Dermis microvascular lymphatic vessel endothelial cell (primary cell): Measurements from ENCODE around the gene CRYGN. TPM values are rescaled to one million over a fixed set of nuclear protein-coding genes. Genes with fewer than 3 reads are reported as not detected.

Source experiments
- DNase-seq, 2 donors: peaks; one replicate each; pipeline versions ENCODE4 v3.0.0 to v3.0.0-alpha.2; 2010; ENCODE audit warnings: low read depth in 2 of 2
- total RNA-seq: library from RNA; depleted of rRNA; stranded (reverse); fragments of >200 nt; gene quantifications from 2 replicates; pipeline ENCODE4 v1.2.1, GENCODE V29; 2014

The CRYGN gene
- total RNA-seq, 1 donor from 2014 or later, result not detected

DNA sequence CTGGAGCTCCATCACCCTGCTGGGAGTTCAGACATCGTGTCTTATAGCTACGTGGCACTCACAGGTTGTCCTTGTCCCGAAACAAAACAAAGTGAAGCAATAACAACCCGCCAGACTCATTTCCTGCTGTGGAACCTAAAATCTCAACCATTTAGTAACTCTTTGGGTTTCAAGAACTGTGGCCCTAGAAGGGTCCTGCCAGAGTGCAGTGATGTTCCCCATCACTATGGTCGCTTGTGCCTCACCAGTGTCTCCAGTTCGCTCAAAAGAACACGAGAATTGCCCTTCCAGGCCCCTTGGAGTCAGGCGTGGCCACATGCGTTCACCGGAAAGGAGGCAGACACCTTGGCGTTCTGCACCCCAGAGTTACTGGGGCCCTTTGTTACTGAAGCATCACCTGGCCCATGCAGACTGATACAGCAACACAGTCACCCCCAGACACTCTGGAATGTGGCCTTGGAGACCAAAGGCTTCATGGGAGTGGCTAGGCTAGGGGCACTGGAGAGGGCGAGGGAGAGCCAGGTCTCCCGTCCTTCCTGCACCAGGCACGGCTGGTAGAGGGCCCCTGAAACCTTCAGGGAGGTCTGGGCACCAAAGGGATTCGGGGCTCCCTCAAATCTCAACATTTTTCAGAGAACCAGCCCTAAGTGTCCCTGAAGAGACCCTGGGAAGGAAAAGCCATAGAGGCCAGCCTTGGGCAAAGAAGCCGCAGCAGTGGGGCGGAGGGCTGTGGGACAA lies 908 bp downstream of the CRYGN start:
- DNase-seq, result no peak

DNA sequence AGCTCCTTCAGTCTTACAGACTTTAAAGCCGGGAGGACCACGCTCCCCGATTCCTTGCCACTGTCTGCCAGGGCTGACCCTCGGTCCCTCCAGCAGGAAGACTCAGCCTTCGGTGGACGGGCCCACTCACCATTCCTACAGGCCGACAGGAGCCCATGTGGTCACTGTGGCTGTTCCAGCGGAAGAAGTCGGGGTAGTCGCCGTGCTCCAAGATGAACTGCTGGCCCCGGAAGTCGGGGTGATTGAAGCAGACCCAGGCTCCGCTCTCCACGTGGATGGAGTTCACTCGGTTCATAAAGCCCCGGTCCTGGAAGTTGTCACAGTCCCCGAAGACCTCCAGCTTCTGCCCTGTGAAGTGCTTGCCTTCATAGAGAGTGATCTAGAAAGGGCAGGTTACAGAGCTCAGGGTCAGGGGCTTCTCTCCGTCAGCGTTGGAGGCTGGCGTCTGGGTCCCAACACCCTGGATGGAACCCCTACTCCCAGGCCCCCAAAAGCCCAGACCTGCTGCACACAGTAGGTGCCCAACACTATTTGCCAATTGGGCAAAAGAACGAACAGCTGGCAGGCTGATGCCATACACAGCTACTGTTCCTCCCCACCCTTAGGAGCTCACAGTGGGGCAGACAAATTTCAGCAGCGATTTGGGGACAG lies 1.9 kb downstream of the CRYGN start:
- no peak for DNase-seq

DNA sequence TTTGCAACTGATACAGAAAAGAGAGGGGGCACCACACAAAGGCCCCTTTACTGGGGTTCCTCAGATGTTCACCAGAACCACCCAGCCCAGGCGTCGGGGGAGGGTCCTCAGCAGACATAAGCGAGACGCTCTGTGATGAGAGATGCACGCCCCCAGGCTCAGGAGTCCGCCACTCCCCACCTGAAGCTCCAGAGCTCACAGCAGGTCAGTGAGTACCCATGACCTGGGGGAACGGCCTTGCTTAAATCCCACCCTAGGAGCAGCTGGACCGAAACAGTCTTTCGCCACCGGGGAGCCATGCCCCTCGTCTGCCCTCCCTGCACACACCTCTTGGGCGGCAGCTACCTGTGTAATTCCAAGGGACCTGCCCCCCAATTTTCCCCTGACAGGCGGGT lies 2.8 kb downstream of the CRYGN start:
- no peak for DNase-seq

DNA sequence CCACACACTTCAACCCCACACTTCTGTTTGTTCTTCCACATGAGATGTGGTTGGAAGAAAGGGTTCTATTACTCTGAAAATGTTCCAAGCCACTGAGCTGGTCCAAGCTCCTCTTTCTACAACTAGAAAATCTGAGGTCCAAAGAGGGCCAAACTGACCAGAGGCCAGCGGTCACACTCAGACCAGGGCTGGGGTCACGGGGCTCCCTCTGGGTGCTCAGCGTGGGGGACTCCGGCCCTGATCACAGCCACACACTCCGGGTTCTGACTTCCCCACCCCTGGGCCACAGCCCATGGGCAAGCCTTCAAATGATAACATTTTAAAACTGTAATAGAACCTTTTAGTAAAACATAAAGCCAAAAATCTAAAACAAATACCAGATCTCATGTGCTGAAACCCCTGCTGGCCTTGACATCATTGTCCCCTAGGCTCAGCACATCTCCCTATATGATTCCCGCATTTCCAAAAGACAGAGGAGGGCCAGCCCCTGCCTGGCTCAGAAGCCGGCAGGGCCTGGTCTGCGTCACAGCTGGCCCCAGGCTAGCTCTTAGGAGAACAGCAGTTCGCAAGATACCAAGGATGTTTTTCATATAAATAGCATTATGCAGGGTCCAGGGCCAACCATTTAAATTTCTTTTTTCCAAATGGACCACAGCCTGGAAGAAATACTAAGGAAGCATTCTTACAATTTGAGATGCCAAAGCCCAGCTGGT lies 3.3 kb downstream of the CRYGN start:
- DNase-seq, result no peak

DNA sequence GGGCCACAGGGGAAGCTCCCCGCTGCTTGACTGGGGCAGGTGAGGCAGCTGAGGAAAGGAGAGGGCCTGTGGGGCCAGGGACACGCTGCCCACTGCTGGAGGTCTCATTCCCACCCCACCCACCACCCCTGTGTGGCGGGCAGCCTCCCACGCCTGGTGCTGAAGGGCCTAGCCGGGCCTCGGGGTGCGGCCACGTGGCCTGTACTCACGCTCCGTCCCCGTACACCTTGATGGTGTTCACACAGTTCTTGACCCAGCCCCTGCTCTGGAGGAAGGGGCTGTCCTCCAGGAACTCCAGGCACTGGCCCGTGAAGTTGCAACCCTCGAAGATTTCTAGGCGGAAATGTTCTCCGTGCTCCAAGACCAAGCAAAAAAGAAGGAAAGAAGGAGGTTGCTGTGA lies 4.0 kb downstream of the CRYGN start:
- no peak for DNase-seq

DNA sequence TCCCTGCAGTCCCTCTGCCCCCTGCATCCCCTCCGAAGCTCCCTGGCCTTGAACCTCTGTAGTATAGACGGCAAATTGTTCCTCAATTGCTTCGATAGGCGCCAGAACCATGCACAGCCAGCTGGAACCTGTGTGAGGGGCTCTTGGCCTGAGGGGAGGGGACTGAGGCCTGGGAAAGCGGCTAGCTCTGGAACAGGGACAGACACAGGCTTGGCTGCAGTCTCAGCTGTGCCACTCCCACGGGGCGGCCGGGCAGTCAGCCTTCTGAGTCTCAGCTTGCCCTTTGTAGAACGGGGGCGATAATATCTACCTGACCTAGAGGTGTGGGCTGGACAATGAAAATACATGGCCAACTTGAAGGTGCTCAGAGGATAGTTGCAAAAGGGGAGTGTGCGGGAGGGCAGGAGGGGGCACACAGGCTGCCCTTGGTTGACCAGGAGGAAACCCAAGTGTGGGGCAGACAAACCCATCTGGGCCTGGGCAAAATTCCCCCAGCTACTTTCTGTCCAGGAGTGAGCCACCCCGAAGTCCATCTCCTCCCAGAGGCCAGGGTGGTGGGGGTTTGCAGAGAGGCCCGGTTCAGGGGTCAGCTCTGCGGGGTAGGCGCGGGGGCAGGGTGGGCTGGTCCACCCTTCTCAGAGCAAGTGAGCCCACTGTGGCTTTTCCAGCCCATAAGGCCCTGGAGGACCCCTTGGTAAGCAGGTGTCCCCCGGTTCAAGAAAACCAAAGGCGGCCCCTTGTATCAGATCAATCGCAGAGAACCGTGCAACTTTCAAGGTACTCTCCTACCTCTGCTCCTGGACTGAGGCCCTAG lies 4.6 kb downstream of the CRYGN start:
- DNase-seq, result no peak

DNA sequence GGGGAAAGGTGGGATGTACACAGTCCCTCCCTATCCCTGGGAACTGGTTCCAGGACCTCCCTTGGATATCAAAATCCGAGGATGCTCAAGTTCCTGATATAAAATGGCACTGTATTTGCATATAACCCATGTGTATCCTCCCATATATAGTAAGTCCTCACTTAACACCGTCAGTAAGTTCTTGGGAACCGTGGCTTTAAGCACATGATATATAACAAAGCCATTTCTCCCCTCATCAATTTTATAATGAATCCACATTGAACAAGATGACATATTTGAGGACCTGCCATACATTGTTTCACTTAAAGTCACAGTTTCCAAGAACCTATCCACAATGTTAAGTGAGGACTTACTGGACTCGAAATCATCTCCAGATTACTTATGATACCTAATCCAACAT lies 5.4 kb downstream of the CRYGN start:
- no peak for DNase-seq

DNA sequence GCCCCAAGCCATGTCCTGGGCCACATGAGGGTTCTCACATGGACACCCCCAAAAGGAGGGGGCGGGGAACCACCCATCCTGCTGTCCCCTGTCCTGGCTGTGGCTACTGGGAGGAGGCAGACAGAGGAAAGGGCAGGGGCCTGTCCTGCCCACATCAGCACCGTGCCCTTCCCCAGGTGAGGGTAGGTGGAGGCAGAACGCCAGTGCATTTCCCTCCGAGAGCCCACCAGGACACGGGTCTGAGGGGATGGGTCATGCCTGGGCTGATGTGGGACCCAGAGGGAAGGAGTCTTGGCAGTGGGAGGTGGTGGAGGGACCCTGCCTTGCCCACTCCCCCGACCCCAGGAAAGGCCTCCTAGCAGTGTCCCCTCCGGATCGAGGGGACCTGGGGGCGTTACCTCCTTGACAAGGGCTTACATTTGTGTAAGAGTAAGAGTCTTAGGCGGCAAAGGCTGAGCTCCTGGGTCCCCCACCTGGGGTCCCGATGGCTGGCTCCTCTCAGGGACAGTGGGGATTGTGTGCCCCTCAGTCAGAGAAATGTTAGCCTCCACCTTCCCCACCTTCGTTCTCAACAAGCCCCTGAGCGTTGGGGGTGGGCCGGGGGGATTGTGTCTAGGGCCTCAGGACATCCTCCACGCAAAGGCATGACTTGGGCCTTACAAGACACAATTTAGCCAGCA lies 6.1 kb downstream of the CRYGN start:
- DNase-seq, result no peak

DNA sequence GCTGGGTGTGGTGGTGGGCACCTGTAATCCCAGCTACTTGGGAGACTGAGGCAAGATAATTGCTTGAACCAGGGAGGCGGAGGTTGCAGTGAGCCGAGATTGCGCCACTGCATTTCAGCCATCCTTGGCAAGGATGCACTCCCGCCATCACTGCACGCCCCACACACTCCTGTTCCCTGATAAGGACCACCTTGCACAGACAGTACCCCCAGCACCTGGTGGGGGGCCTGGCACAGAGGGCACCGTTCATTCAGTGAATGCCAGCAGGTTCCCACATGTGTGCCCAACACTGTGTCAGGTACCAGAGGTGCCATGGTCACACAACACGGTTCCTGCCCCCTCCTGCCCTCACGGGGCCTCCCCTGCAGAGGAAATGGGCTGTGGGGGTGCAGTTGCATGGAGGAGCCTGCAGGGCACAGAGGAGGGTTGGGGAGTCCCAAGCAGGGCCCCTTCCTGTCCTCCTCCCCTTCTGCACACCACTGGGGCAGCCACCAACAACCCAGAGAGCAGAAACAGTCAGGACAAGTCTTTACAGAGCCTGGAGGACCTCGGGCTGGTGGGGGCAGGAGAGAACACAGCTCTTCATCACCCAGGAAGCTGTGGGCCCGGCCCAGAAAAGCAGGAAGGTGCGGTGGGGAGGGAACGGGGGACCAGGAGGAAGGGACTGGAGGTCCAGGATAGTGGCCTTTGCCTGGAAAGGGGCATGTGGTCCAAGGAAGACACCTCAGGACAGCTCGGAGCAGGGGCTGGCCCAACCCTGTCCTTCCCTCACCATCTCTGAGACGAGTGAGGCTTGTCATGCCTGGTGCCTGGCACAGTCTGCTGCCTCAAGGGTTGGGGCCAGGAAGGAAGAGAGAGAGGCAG lies 7.1 kb downstream of the CRYGN start:
- DNase-seq, result no peak

DNA sequence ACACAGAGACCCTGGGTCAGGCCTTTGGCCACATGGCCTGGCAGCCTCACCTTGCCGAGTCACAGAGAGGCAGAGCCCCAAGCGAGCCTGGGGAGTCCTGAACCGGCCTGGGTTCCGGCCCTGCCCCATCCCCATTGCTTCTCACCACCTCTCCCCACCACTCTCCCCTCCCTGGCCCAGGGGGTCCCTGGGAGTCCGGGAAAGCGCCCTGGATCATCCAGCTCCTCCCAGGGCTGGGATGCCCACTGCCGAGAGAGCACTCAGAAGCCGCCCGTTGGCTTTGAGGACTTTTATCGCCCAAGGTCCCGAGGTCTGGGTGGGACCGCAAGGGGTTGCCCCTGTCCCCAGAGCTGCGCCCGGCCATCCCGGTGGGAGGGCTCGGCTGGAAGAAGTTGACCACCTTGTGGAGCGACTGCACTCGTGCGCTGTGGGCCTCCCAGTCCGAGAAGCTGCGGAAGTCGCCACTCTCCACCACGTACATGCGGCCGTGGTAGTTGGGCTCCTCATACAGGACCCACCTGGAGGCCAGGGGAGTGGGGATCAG lies 8.1 kb downstream of the CRYGN start:
- no peak for DNase-seq

DNA sequence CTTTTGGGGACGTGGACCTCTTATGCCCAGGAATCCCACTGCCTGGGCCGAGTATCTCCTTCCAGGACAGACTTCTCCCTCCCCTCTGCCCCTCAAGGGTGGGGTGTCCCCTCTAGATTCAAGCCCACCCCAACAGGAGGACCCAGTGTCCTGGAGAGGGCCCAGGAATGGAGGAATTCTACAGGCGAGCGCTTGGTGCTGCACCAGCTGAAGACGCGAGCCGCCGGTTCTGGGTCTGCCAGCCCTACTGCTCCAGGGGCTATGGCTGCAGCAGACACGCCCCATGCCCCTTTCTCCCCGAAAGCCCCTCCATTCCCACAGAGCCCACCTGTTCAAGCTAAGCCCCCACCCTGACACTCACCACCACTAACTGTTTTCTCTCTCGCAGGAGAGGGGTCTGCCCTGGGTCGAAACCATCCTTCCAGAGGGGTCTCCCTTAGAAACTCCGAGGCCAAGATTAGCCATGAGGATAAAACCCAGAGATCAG lies 8.6 kb downstream of the CRYGN start:
- DNase-seq, result no peak

DNA sequence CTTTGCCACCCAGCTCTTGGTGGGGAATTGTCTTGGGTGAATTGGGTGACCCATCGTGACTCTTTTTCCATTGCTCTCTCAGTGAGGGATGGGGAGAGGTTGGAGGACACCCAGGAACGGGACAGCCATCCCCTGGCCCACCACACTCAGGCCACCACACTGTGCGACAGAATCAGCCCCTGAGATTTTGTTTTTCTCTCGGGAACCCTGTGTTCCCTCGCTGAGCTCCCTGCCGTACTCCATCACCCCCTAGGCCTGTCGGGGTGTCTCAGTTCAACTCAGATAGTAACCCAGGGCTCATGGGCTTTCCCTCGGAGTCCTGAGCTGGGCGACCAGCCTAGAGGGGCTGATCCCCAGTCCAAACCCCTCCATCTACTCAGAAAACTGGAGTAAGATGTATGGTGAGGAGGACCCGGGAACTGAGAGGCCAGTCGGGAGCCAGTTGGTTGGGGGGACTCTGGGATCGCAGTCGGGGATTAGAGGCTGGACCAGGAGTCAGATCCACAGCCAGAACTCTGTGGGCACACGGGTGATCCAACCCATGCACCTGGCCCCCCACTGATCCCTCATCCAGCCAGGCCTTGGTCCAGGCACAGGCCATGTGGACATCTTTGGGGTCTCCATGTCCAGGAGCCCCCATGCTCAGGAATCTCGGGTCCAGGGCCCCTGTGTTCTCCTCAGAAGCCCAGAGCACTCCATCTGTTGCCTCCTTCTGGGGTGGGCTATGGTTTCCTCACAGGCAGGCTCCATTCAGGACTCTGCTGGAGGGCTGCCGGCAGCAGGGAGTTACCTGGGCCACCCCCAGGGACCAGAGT lies 9.3 kb downstream of the CRYGN start:
- DNase-seq, result no peak

DNA sequence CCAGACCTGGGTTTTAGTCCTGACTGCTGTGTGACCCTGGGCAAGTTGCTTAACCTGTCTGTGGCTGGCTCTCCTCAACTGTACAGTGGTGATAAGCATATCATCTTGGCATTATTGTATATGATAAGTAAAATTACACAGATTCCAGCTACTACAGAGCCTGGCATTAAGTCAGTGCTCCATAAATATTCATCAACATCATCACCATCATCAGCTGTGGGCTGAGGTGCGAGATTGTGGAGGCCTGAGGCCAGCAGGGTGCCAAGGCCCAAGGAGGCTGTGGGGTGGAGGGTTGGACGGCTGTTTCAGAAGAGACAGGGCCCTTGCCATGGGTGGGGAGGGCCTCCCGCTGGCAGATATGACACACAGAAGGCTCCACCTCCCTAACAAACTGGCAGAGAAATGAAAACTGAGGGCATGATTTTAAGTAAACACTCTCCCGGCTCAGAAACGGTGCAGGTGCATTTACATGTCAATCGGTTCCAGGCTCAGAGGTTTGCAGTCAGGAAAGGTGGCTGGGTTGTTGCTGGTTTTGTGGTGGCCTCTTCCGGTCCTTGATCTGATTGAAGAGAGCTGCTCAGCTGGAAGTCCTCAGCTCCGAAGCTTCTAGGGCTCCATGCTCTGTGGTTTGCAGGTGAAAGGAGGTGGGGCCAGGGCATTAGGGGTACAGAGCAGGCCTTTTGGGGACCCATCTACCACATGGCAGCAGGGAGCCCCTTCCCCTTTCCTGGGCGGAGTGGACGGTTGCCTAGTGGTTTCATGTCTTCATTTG lies 10.2 kb downstream of the CRYGN start:
- DNase-seq, result no peak

DNA sequence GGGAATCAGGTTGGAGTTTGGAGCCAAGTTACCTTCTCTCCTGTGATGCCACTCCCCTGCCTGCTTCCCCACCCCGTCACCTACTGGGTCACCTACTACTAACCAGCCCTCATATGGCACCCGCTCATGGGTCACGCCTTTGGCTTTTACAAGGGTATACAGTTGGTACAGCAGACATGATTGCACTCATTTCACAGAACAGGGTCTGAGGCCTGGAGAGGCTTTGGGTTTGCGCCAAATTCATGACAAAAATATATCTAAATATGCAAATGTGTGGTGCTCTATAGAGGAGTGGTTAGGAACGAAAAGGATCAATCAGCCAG lies 10.7 kb downstream of the CRYGN start:
- no peak for DNase-seq

DNA sequence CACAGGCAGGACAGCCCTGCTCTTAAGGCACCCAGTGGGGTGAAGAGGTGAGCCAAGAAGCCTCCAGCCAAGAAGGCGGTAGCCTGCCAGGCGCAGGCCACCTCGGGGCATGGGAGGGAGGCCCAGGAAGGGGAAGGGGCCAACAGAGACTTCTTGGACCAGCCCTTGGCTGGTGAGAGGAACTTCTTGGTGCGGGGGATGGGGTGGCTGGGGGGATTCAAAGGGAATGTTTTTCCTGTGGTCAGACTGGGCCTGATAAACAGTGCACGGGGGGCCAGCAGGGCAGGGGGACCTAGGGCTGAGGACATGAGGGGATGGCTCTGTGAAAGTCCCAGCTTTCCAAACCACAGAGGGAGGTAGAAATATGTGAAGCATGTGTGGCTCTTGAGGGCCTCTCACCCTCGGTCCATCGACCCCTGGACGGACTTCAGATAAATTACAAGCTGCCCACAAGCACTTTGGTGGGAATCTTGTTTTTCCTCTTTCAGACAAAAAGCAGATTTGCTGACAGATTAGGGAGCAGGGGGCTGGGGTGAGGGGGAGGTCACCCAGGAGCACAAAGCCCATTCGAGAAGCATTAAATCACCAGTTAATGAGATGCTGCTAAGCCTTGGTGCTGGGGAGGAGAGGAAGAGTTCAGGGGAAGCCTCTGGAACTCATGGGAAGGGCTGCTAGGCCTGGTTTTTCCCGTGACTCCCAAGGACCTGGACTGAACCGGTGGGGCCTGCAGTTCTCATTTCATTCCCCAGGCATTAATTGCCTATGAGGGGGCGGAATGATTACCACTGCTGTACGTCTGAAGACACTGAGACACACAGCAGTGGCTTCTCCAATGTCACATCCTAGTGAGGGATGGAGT lies 11.3 kb downstream of the CRYGN start:
- DNase-seq, result no peak

DNA sequence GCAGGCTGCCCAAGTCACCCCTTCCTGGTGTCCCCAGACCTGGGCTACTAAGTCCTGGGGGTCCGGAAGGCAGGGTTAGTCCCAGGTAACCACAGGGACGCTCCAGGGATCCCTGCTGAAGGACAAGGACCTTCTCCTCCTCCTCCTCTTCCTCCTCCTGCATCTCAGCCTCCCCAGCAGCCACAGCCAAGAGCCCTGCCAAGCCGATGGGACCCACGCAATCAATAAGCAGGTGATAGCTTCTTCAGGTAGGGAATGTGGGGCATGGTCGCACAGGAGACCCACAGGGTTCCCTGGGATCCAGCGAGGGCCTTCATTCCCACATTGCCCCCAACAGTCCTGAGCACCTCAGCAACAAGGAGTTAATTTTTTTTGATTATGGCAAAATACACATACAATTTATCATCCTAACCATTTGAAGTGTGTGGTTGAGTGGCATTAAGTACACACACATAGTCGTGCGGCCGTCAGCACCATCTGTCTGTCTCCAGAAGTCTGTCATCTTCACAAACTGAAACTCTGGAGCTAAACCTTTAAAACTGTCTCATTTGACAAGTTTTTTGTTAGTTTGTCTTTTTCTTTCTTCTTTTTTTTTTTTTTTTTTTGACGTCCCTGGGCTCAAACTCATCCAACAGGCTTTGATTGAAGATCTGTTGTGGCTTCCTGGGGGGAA lies 12.1 kb downstream of the CRYGN start:
- no peak for DNase-seq
